HepG2 (cell line): ENCODE results near the gene LMNTD1. TPM values are rescaled to one million over a fixed set of nuclear protein-coding genes. Genes with fewer than 3 reads are reported as not detected.

Source experiments
- ATAC-seq: fragments of 200-7000 bp; cut with Tn5 transposase; 3 replicates; pipeline ENCODE4 v1.9.1; 2020; ENCODE audit warnings: mild to moderate bottlenecking, moderate library complexity
- BruUV-seq: library from RNA; stranded (reverse); fragments of 400-500 nt; replicated peaks from 2 replicates; lab custom pipeline; 2021; lab: Mats Ljungman, UMichigan
- CTCF ChIA-PET: fragments of 300-600 bp; formaldehyde crosslinking; extraction: SDS; loops from one replicate; lab custom pipeline; 2021; ENCODE audit warnings: low total read pairs, inconsistent platforms, low intra/inter-chr PET ratio; lab: Yijun Ruan, JAX
- POLR2A ChIA-PET: fragments of 350-600 bp; sonication (Branson Sonifier 250); formaldehyde crosslinking; loops from one replicate; lab custom pipeline; 2020; ENCODE audit warnings: antibody characterized with exemption, inconsistent platforms; lab: Yijun Ruan, JAX
- DNase-seq: peaks from one replicate; pipeline ENCODE4 v3.0.0-alpha.2; 2015; ENCODE audit warnings: low spot score
- FAIRE-seq: peaks from 3 replicates; lab custom pipeline; 2011; peaks lifted over from hg19 to GRCh38; lab: Jason Lieb, UNC
- H2AFZ ChIP-seq: one replicate; pipeline ENCODE4 v1.6.1; 2011; ENCODE audit warnings: low read length, inconsistent platforms
- H3K27ac ChIP-seq: fragments of 300-600 bp; 3 replicates; pipeline ENCODE4 v1.8.0; 2011; ENCODE audit warnings: mixed run types, mild to moderate bottlenecking, mixed read lengths, low read length, inconsistent platforms; ENCODE audit not compliant: insufficient read depth; ENCODE audit errors: extremely low read length
- H3K27me3 ChIP-seq, 2 experiments: fragments of 200-600 bp in 1 of 2; 2 replicates in 1 of 2; 3 replicates in 1 of 2; pipeline versions ENCODE4 v1.6.0 to v1.8.0; 2011; ENCODE audit warnings: low read length in 2 of 2, mild to moderate bottlenecking in 2 of 2, moderate library complexity in 2 of 2, inconsistent platforms in 1 of 2; ENCODE audit not compliant: insufficient read depth in 2 of 2, control insufficient read depth in 1 of 2
- H3K36me3 ChIP-seq, 2 experiments: fragments of 200-600 bp in 1 of 2; replicated peaks in 1 of 2; 2 replicates in 1 of 2; 3 replicates in 1 of 2; pipeline versions ENCODE4 v1.5.1 to v1.8.0; 2011; ENCODE audit warnings: low read length in 2 of 2, inconsistent platforms in 1 of 2; ENCODE audit not compliant: insufficient read depth in 2 of 2, control insufficient read depth in 1 of 2
- H3K4me1 ChIP-seq: 2 replicates; pipeline ENCODE4 v1.5.1; 2012; ENCODE audit warnings: low read length, inconsistent platforms; ENCODE audit not compliant: insufficient read depth
- H3K4me2 ChIP-seq: 2 replicates; pipeline ENCODE4 v1.6.0; 2011; ENCODE audit warnings: low read depth, low read length, inconsistent platforms
- H3K4me3 ChIP-seq, 3 experiments: fragments of 200-600 bp in 1 of 3; sonication (generic), shearing (Covaris generic) in 1 of 3; replicated peaks in 1 of 3; 2 replicates each; pipeline ENCODE4 v1.5.1; 2011 to 2016; ENCODE audit warnings: low read length in 3 of 3, inconsistent platforms in 2 of 3, low read depth in 2 of 3, mild to moderate bottlenecking in 2 of 3, control low read depth in 1 of 3, mixed read lengths in 1 of 3; ENCODE audit not compliant: insufficient read depth in 1 of 3
- H3K79me2 ChIP-seq: one replicate; pipeline ENCODE4 v1.6.1; 2011; ENCODE audit warnings: low read length, inconsistent platforms; ENCODE audit not compliant: insufficient read depth
- H3K9ac ChIP-seq: 2 replicates; pipeline ENCODE4 v1.6.0; 2011; ENCODE audit warnings: mild to moderate bottlenecking, low read depth, low read length, inconsistent platforms; ENCODE audit not compliant: insufficient read depth
- H3K9me3 ChIP-seq: 2 replicates; pipeline ENCODE4 v1.5.1; 2012; ENCODE audit warnings: mild to moderate bottlenecking, low read length
- H4K20me1 ChIP-seq: 2 replicates; pipeline ENCODE4 v1.6.0; 2011; ENCODE audit warnings: inconsistent platforms, mild to moderate bottlenecking, low read length, moderate library complexity; ENCODE audit not compliant: insufficient read depth
- ARNTL ChIP-seq: sonication (generic); formaldehyde crosslinking; IDR thresholded peaks from 2 replicates; pipeline ENCODE4 v1.4.0; 2020; ENCODE audit warnings: mild to moderate bottlenecking, missing genetic modification reagents
- ATF7-NPFF ChIP-seq: sonication (generic); formaldehyde crosslinking; IDR thresholded peaks from 2 replicates; pipeline ENCODE4 v1.8.1; 2023; ENCODE audit warnings: mild to moderate bottlenecking, low read depth, missing genetic modification reagents, moderate library complexity
- HOXA9 ChIP-seq: sonication (generic); formaldehyde crosslinking; IDR thresholded peaks from 2 replicates; pipeline ENCODE4 v1.8.1; 2022; ENCODE audit warnings: missing genetic modification reagents, mild to moderate bottlenecking, moderate library complexity, borderline replicate concordance
- MTA1 ChIP-seq: sonication (generic); formaldehyde crosslinking; IDR thresholded peaks from 2 replicates; pipeline ENCODE4 v1.4.0; 2020; ENCODE audit warnings: missing genetic modification reagents, mild to moderate bottlenecking, borderline replicate concordance
- NR2F2 ChIP-seq: IDR thresholded peaks from 2 replicates; pipeline ENCODE4 v1.6.1; 2012; ENCODE audit warnings: low read depth, inconsistent platforms, borderline replicate concordance
- SNRNP70 ChIP-seq: fragments of 200-400 bp; formaldehyde crosslinking; IDR thresholded peaks from 2 replicates; pipeline ENCODE4 v1.6.1; 2017; ENCODE audit warnings: mild to moderate bottlenecking, low read depth, low read length, moderate library complexity
- TP53 ChIP-seq: sonication (generic); formaldehyde crosslinking; conservative IDR thresholded peaks from 2 replicates; pipeline ENCODE4 v1.4.0; 2020; ENCODE audit warnings: missing genetic modification reagents
- ZKSCAN1 ChIP-seq: fragments of 150-350 bp; IDR thresholded peaks from 2 replicates; pipeline ENCODE4 v1.6.1; 2014; ENCODE audit warnings: low read length
- ZNF614 ChIP-seq: IDR thresholded peaks from 2 replicates; pipeline ENCODE4 v1.6.1; 2018; ENCODE audit warnings: missing biosample characterization, missing genetic modification reagents, inconsistent platforms, borderline replicate concordance
- WGBS: methylation state at CpG from one replicate; pipeline ENCODE4 v1.1.6; 2017; ENCODE audit warnings: low lambda C conversion rate; 5-methylcytosine and 5-hydroxymethylcytosine counted together
- in situ Hi-C: cut with HindIII; loops from 2 replicates; pipeline ENCODE4 v1.10.0; 2017; ENCODE audit warnings: low pct_unique_long_range_greater_than_20kb; ENCODE audit not compliant: extremely low pct_ligation_motif_present
- intact Hi-C: fragments of 100-400 bp; cut with micrococcal nuclease; formaldehyde crosslinking; loops from one replicate; pipeline ENCODE4 v1.10.0; 2022; ENCODE audit not compliant: unreplicated experiment
- polyA plus RNA-seq, 8 experiments: library from polyadenylated mRNA; depleted of rRNA in 3 of 8; stranded (reverse) in 7 of 8; unstranded in 1 of 8; fragments of >200 nt; fragmentation: Illumina TruSeq in 4 of 8; extraction: Trizol in 4 of 8; gene quantifications; 2 replicates each; pipeline versions ENCODE4 v1.2.1 to v1.2.3, GENCODE V29; 2011 to 2016; ENCODE audit warnings: low read depth in 4 of 8, missing spikeins in 1 of 8, mixed read lengths in 1 of 8; ENCODE audit not compliant: insufficient read depth in 1 of 8
- total RNA-seq, 5 experiments: library from RNA; depleted of rRNA; stranded (reverse); fragments of >200 nt; fragmentation: Illumina TruSeq; extraction: Trizol; gene quantifications; 2 replicates each; pipeline ENCODE4 v1.2.3, GENCODE V29; 2016; ENCODE audit warnings: low read depth in 1 of 5
- TF ChIP-seq, protein P1 (sequence below): sonication (generic); formaldehyde crosslinking; IDR thresholded peaks from 2 replicates; pipeline ENCODE4 v1.5.0; 2020; ENCODE audit warnings: mild to moderate bottlenecking, missing genetic modification reagents

The LMNTD1 gene
- total and polyA plus RNA-seq, 2 of the 13 experiments (the other 11 are each of a cell fraction or from before 2014, with no cell fraction given) = not detected

- no peak overlapping the region for H3K9ac ChIP-seq
- no peak overlapping the region for H3K27ac ChIP-seq
- WGBS = 26% methylated on average over 4 of the region's 4 CpGs
- no peak for TF ChIP-seq HOXA9
- TF ChIP-seq MTA1 (CRISPR knock-in tag) = no peak
- no peak for TF ChIP-seq ZKSCAN1
- no peak for TF ChIP-seq ARNTL (CRISPR knock-in tag)
- TF ChIP-seq SNRNP70 = no peak
- no peak for TF ChIP-seq NR2F2
- TF ChIP-seq TP53 (CRISPR knock-in tag) = no peak
- no peak for TF ChIP-seq ATF7-NPFF (CRISPR knock-in tag)
- TF ChIP-seq, protein P1, sequence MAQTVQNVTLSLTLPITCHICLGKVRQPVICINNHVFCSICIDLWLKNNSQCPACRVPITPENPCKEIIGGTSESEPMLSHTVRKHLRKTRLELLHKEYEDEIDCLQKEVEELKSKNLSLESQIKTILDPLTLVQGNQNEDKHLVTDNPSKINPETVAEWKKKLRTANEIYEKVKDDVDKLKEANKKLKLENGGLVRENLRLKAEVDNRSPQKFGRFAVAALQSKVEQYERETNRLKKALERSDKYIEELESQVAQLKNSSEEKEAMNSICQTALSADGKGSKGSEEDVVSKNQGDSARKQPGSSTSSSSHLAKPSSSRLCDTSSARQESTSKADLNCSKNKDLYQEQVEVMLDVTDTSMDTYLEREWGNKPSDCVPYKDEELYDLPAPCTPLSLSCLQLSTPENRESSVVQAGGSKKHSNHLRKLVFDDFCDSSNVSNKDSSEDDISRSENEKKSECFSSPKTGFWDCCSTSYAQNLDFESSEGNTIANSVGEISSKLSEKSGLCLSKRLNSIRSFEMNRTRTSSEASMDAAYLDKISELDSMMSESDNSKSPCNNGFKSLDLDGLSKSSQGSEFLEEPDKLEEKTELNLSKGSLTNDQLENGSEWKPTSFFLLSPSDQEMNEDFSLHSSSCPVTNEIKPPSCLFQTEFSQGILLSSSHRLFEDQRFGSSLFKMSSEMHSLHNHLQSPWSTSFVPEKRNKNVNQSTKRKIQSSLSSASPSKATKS (CRISPR knock-in tag) = no peak
- TF ChIP-seq ZNF614 (CRISPR knock-in tag) = no peak
- TF ChIP-seq, all 625 proteins: peak for 0
- ChIA-PET POLR2A (no interaction called here), CTCF (no interaction called here)
- Histone ChIP-seq H3K4me1 (no peaks in the 10 kb centered on the region), H3K36me3 (no peaks in the 10 kb centered on the region), H3K4me3 (no peak overlapping the region), H3K9me3 (no peaks in the 10 kb centered on the region), H3K79me2 (no peaks in the 10 kb centered on the region), H4K20me1 (no peaks in the 10 kb centered on the region), H3K4me2 (no peak overlapping the region), H3K27me3 (no peaks in the 10 kb centered on the region), H2AFZ (no peak overlapping the region)
- DNase-seq (no peak), ATAC-seq (no peak), FAIRE-seq (no peak)
- intact Hi-C loops (no loop called here), in situ Hi-C loops (no loop called here)
- BruUV-seq = no TSS peak
These were observed 96.6 kb downstream of the LMNTD1 start for GRCh38 chr12:25456474-25456873.
